ENCODE measurements around the gene SH3PXD2A.

GRCh38 chr10:103657061-103657591 lies 198.2 kb downstream of the SH3PXD2A start:
- no peak for TF ChIP-seq CTCF (IDR thresholded peaks at IDR 0.05)
- no peak for TF ChIP-seq POLR2AphosphoS5 (IDR thresholded peaks at IDR 0.05; ENCODE audit: insufficient read depth in 1 of 2, low read depth in 1 of 2)
- no peak for TF ChIP-seq POLR2A (IDR thresholded peaks at IDR 0.05)
